Mesenchymal stem cell (in vitro differentiated cells and primary cell): ENCODE results near the gene PLIN5.
A peak's percentile ranks its signal among the peaks of the same experiment; 100 is the strongest.

Experiments
- DNase-seq: peaks from one replicate; pipeline ENCODE4 v3.0.0-alpha.2; 2013
- H2AFZ ChIP-seq: one replicate; pipeline ENCODE4 v1.6.1; 2013; ENCODE audit warnings: low read depth, mild to moderate bottlenecking, control low read depth, inconsistent platforms, low read length, moderate library complexity
- H2AK5ac ChIP-seq: 2 replicates; pipeline ENCODE4 v1.6.1; 2013; ENCODE audit warnings: low read length, moderate library complexity, mild to moderate bottlenecking, inconsistent platforms; ENCODE audit not compliant: severe bottlenecking
- H2BK120ac ChIP-seq: one replicate; pipeline ENCODE4 v1.6.1; 2013; ENCODE audit warnings: low read depth, mild to moderate bottlenecking, inconsistent platforms, low read length, moderate library complexity
- H2BK12ac ChIP-seq, 2 experiments: one replicate each; pipeline ENCODE4 v1.6.1; 2013; ENCODE audit warnings: inconsistent platforms in 2 of 2, low read length in 2 of 2, mild to moderate bottlenecking in 2 of 2, moderate library complexity in 2 of 2, control low read depth in 1 of 2
- H2BK15ac ChIP-seq: one replicate; pipeline ENCODE4 v1.6.1; 2013; ENCODE audit warnings: mild to moderate bottlenecking, low read depth, inconsistent platforms; ENCODE audit not compliant: poor library complexity, severe bottlenecking
- H2BK5ac ChIP-seq: 2 replicates; pipeline ENCODE4 v1.6.1; 2013; ENCODE audit warnings: low read depth, mild to moderate bottlenecking, low read length, control low read depth, inconsistent platforms; ENCODE audit not compliant: poor library complexity, severe bottlenecking
- H3K14ac ChIP-seq, 2 experiments: one replicate each; pipeline ENCODE4 v1.6.1; 2013; ENCODE audit warnings: inconsistent platforms in 2 of 2, low read length in 2 of 2, control low read depth in 1 of 2, mild to moderate bottlenecking in 1 of 2, moderate library complexity in 1 of 2
- H3K18ac ChIP-seq, 2 experiments: one replicate each; pipeline ENCODE4 v1.6.1; 2013; ENCODE audit warnings: inconsistent platforms in 2 of 2, low read length in 2 of 2, control low read depth in 1 of 2, low read depth in 1 of 2, mild to moderate bottlenecking in 1 of 2
- H3K23ac ChIP-seq, 2 experiments: one replicate each; pipeline ENCODE4 v1.6.1; 2013; ENCODE audit warnings: inconsistent platforms in 2 of 2, low read length in 2 of 2, mild to moderate bottlenecking in 2 of 2, moderate library complexity in 2 of 2, control low read depth in 1 of 2
- H3K27ac ChIP-seq: 2 replicates; pipeline ENCODE4 v1.5.1; 2013; ENCODE audit warnings: mild to moderate bottlenecking, moderate library complexity, low read length, control low read depth, inconsistent platforms; ENCODE audit not compliant: poor library complexity, severe bottlenecking
- H3K27me3 ChIP-seq, 2 experiments: 2 replicates each; pipeline versions ENCODE4 v1.6.1 to v1.7.0; 2013; ENCODE audit warnings: low read length in 2 of 2, mild to moderate bottlenecking in 2 of 2, moderate library complexity in 2 of 2, control low read depth in 1 of 2, inconsistent platforms in 1 of 2; ENCODE audit not compliant: control insufficient read depth in 1 of 2, insufficient read depth in 1 of 2
- H3K36me3 ChIP-seq, 2 experiments: 2 replicates each; pipeline versions ENCODE4 v1.6.1 to v1.7.0; 2013; ENCODE audit warnings: low read length in 2 of 2, control low read depth in 1 of 2, inconsistent platforms in 1 of 2, low read depth in 1 of 2, mild to moderate bottlenecking in 1 of 2; ENCODE audit not compliant: insufficient read depth in 2 of 2, control insufficient read depth in 1 of 2
- H3K4ac ChIP-seq, 2 experiments: one replicate each; pipeline ENCODE4 v1.6.1; 2013; ENCODE audit warnings: inconsistent platforms in 2 of 2, low read length in 2 of 2, mild to moderate bottlenecking in 2 of 2, moderate library complexity in 2 of 2, control low read depth in 1 of 2, low read depth in 1 of 2
- H3K4me1 ChIP-seq: 2 replicates; pipeline ENCODE4 v1.6.1; 2013; ENCODE audit warnings: low read depth, low read length, control low read depth; ENCODE audit not compliant: control insufficient read depth, insufficient read depth
- H3K4me2 ChIP-seq: 2 replicates; pipeline ENCODE4 v1.6.1; 2013; ENCODE audit warnings: low read length, mild to moderate bottlenecking, inconsistent platforms; ENCODE audit not compliant: poor library complexity, severe bottlenecking
- H3K4me3 ChIP-seq, 2 experiments: 2 replicates each; pipeline versions ENCODE4 v1.5.1 to v1.7.0; 2013; ENCODE audit warnings: low read length in 2 of 2, mild to moderate bottlenecking in 2 of 2, control low read depth in 1 of 2, low read depth in 1 of 2; ENCODE audit not compliant: insufficient read depth in 1 of 2
- H3K79me1 ChIP-seq: replicated peaks from 2 replicates; pipeline ENCODE4 v1.6.1; 2013; ENCODE audit warnings: mild to moderate bottlenecking, control low read depth, low read length, inconsistent platforms; ENCODE audit not compliant: poor library complexity, severe bottlenecking
- H3K9ac ChIP-seq: 2 replicates; pipeline ENCODE4 v1.7.0; 2013; ENCODE audit warnings: mild to moderate bottlenecking, low read length, moderate library complexity
- H3K9me3 ChIP-seq: 2 replicates; pipeline ENCODE4 v1.7.0; 2013; ENCODE audit warnings: mild to moderate bottlenecking, low read length; ENCODE audit not compliant: control insufficient read depth
- H4K8ac ChIP-seq: one replicate; pipeline ENCODE4 v1.6.1; 2013; ENCODE audit warnings: inconsistent platforms, mild to moderate bottlenecking, low read length, moderate library complexity
- H4K91ac ChIP-seq: one replicate; pipeline ENCODE4 v1.6.1; 2013; ENCODE audit warnings: mild to moderate bottlenecking, low read length, inconsistent platforms
- WGBS: methylation state at CpG from one replicate; pipeline ENCODE4 v1.1.7; 2013; ENCODE audit warnings: mixed read lengths; 5-methylcytosine and 5-hydroxymethylcytosine counted together

The PLIN5 gene

GRCh38 chr19:4581666-4582553, 46.9 kb upstream of the PLIN5 start:
- Histone ChIP-seq H4K91ac (peak overlapping the region; percentile 43), H3K27ac (no peak overlapping the region), H2BK120ac (no peak overlapping the region), H3K4me1 (peaks cover 28% of the 10 kb centered on the region), H3K4me2 (peak overlapping the region; percentile 51), H3K4me3 (peak overlapping the region in 1 of 2 experiments; percentile 49), H2AK5ac (peak overlapping the region; percentile 61), H4K8ac (no peak overlapping the region), H2AFZ (no peak overlapping the region), H3K23ac (no peak overlapping the region), H2BK12ac (peak overlapping the region; percentile 4 to 15), H2BK5ac (no peak overlapping the region), H3K14ac (no peak overlapping the region), H3K79me1 (no peaks in the 10 kb centered on the region), H3K36me3 (no peaks in the 10 kb centered on the region), H3K27me3 (peaks cover 52 to 79% of the 10 kb centered on the region in 2 experiments), H3K4ac (no peak overlapping the region), H2BK15ac (peak overlapping the region; percentile 3), H3K9ac (no peak overlapping the region), H3K9me3 (no peaks in the 10 kb centered on the region), H3K18ac (peak overlapping the region in 1 of 2 experiments; percentile 42)
- 32% methylated on average over 21 of the region's 57 CpGs for WGBS
- peak; percentile 27 for DNase-seq

- H3K14ac ChIP-seq, result no peak overlapping the region
- DNase-seq, result no peak
These were observed 46.1 kb upstream of the PLIN5 start for GRCh38 chr19:4580961-4581665.

GRCh38 chr19:4580021-4580901, 45.2 kb upstream of the PLIN5 start:
- WGBS, result 9% methylated on average over 37 of the region's 50 CpGs

More at GRCh38 chr19:4580961-4581665, 46.1 kb upstream of the PLIN5 start:
- 5% methylated on average over 16 of the region's 62 CpGs for WGBS
- H3K9me3 ChIP-seq, result no peaks in the 10 kb centered on the region
- no peak overlapping the region for H3K4ac ChIP-seq
- H4K8ac ChIP-seq, result no peak overlapping the region
- no peak overlapping the region for H4K91ac ChIP-seq
- no peak overlapping the region for H2BK120ac ChIP-seq
- H2BK5ac ChIP-seq, result no peak overlapping the region
- peak overlapping the region in 1 of 2 experiments; percentile 56 for H3K18ac ChIP-seq
- H3K4me2 ChIP-seq, result peak overlapping the region; percentile 70
- H2BK15ac ChIP-seq, result peak overlapping the region; percentile 52
- H3K79me1 ChIP-seq, result no peaks in the 10 kb centered on the region
- peaks cover 44 to 73% of the 10 kb centered on the region in 2 experiments for H3K27me3 ChIP-seq
- H3K4me1 ChIP-seq, result peaks cover 29% of the 10 kb centered on the region
- no peak overlapping the region for H2AK5ac ChIP-seq
- no peak overlapping the region for H3K9ac ChIP-seq
- peak overlapping the region in 1 of 2 experiments; percentile 48 for H2BK12ac ChIP-seq
- no peak overlapping the region for H3K27ac ChIP-seq
- H3K36me3 ChIP-seq, result no peaks in the 10 kb centered on the region
- H3K4me3 ChIP-seq, result peak overlapping the region in 1 of 2 experiments; percentile 49
- H3K23ac ChIP-seq, result peak overlapping the region in 1 of 2 experiments; percentile 57
- no peak overlapping the region for H2AFZ ChIP-seq

More at GRCh38 chr19:4580021-4580901, 45.2 kb upstream of the PLIN5 start:
- H3K27ac ChIP-seq, result no peak overlapping the region
- H4K8ac ChIP-seq, result no peak overlapping the region
- no peaks in the 10 kb centered on the region for H3K9me3 ChIP-seq
- H3K18ac ChIP-seq, result peak overlapping the region in 1 of 2 experiments; percentile 44
- no peak overlapping the region for H3K14ac ChIP-seq
- H3K4ac ChIP-seq, result no peak overlapping the region
- no peak overlapping the region for H2AK5ac ChIP-seq
- H2BK120ac ChIP-seq, result no peak overlapping the region
- H3K4me3 ChIP-seq, result peak overlapping the region in 1 of 2 experiments; percentile 46
- H2AFZ ChIP-seq, result no peak overlapping the region
- no peaks in the 10 kb centered on the region for H3K79me1 ChIP-seq
- H3K4me2 ChIP-seq, result peak overlapping the region; percentile 70
- H3K27me3 ChIP-seq, result peaks cover 36 to 65% of the 10 kb centered on the region in 2 experiments
- H2BK12ac ChIP-seq, result no peak overlapping the region
- H3K23ac ChIP-seq, result peak overlapping the region in 1 of 2 experiments; percentile 66
- H3K36me3 ChIP-seq, result no peaks in the 10 kb centered on the region
- H3K9ac ChIP-seq, result no peak overlapping the region
- peaks cover 36% of the 10 kb centered on the region for H3K4me1 ChIP-seq
- no peak for DNase-seq
- H4K91ac ChIP-seq, result peak overlapping the region; percentile 23
- H2BK15ac ChIP-seq, result no peak overlapping the region
- H2BK5ac ChIP-seq, result no peak overlapping the region
